NCI-H510A treated with DMSO at 0.1 percent for 48 hours (cell line): ENCODE data around the gene FMO3.

Experiments
- DNase-seq: peaks from one replicate; lab custom pipeline; 2025; lab: John Stamatoyannopoulos, UW

The FMO3 gene

GRCh38 chr1:171116676-171117075, 26.0 kb downstream of the FMO3 start:
- no peak for DNase-seq

GRCh38 chr1:171117085-171117484, 26.4 kb downstream of the FMO3 start:
- no peak for DNase-seq

GRCh38 chr1:171119648-171120047, 28.9 kb downstream of the FMO3 start:
- DNase-seq: no peak

GRCh38 chr1:171122299-171122698, 31.6 kb downstream of the FMO3 start:
- no peak for DNase-seq

GRCh38 chr1:171122893-171123292, 32.2 kb downstream of the FMO3 start:
- no peak for DNase-seq

- no peak for DNase-seq
Measured at GRCh38 chr1:171126504-171126903, 35.8 kb downstream of the FMO3 start.

- DNase-seq: no peak
Measured at GRCh38 chr1:171127099-171127498, 36.4 kb downstream of the FMO3 start.

- no peak for DNase-seq
Measured at GRCh38 chr1:171127501-171127900, 36.8 kb downstream of the FMO3 start.

GRCh38 chr1:171128463-171128862, 37.8 kb downstream of the FMO3 start:
- DNase-seq: no peak

GRCh38 chr1:171134204-171134923, 43.7 kb downstream of the FMO3 start:
- DNase-seq: no peak

GRCh38 chr1:171137580-171137979, 46.9 kb downstream of the FMO3 start:
- DNase-seq: peak; percentile 38

- no peak for DNase-seq
Measured at GRCh38 chr1:171138980-171139379, 48.3 kb downstream of the FMO3 start.

- DNase-seq: peak; percentile 83
Measured at GRCh38 chr1:171139890-171140289, 49.2 kb downstream of the FMO3 start.

GRCh38 chr1:171140401-171140800, 49.7 kb downstream of the FMO3 start:
- no peak for DNase-seq

GRCh38 chr1:171140956-171141687, 50.4 kb downstream of the FMO3 start:
- peak; percentile 47 for DNase-seq

- no peak for DNase-seq
Measured at GRCh38 chr1:171141688-171142415, 51.1 kb downstream of the FMO3 start.

GRCh38 chr1:171142416-171143385, 52.0 kb downstream of the FMO3 start:
- DNase-seq: peak; percentile 92

- DNase-seq: no peak
Measured at GRCh38 chr1:171150156-171150555, 59.5 kb downstream of the FMO3 start.

GRCh38 chr1:171152549-171152948, 61.8 kb downstream of the FMO3 start:
- no peak for DNase-seq

GRCh38 chr1:171155484-171155883, 64.8 kb downstream of the FMO3 start:
- DNase-seq: no peak

- no peak for DNase-seq
Measured at GRCh38 chr1:171158096-171158495, 67.4 kb downstream of the FMO3 start.

- no peak for DNase-seq
Measured at GRCh38 chr1:171158551-171158950, 67.8 kb downstream of the FMO3 start.
